ENCODE results near the gene TLR3. TPM values are rescaled to one million over a fixed set of nuclear protein-coding genes. Genes with fewer than 3 reads are reported as not detected.
A peak's percentile ranks its signal among the peaks of the same experiment; 100 is the strongest.

TLR3 gene
- total RNA-seq, 3 donors from 2014 or later (not counting 1 experiment from before 2014, with no cell fraction given), result 4.9 to 9.5 (median 8.3) TPM

DNA sequence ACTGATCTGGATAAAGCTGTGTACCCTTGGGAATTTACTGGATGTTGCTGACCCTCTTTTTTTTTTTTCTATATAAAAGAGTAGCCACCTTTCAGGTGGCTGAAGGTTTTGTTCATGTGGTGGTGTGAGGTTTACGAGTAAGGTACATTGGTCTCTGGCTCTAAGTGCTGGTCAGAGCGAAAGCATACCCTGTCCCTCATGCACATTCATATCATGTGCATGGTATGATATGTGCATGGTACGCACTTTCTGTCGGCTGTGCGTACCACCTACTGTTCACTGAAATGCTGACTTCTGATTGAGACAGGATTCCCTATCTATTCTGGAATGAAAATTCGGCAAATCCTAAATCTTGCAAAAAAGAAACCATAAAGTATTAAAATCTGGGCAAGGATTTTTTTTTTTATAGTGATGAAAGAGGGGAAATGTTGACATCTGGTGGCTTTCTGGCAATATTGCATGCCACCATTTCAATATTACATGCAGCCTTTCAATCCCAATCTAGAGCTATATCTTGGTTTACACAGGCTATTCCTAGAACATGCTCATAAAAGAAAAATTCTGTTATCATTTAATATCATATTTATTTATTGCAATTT lies 68.3 kb downstream of the TLR3 start:
- intact Hi-C loops (cut with micrococcal nuclease), result no loop called here
- no peaks in the 10 kb centered on the region for H3K9me3 Mint-ChIP-seq

More for the DNA sequence above, 68.3 kb downstream of the TLR3 start:
- no peak overlapping the region for H3K4me3 ChIP-seq (ENCODE audit: low read length)
- no peaks in the 10 kb centered on the region for H3K9me3 ChIP-seq (ENCODE audit: control insufficient read depth, insufficient read depth, low read length)
- Mint-ChIP-seq H3K27ac (no peak overlapping the region), H3K4me3 (no peak overlapping the region), H3K4me1 (no peaks in the 10 kb centered on the region), H3K36me3 (no peaks in the 10 kb centered on the region), H3K27me3 (ENCODE audit: low read depth in 2 of 2) (peaks cover 19 to 21% of the 10 kb centered on the region in 2 donors)
- WGBS (ENCODE audit: insufficient coverage), result 67% methylated on average over 6 of the region's 6 CpGs
- H3K4me1 ChIP-seq (ENCODE audit: control insufficient read depth, insufficient read depth, low read length), result no peaks in the 10 kb centered on the region
- no peak overlapping the region for H3K27ac ChIP-seq (ENCODE audit: low read length)
- no peaks in the 10 kb centered on the region for H3K36me3 ChIP-seq (ENCODE audit: control insufficient read depth, insufficient read depth, low read length)
- peak in 1 of 3 donors; percentile 41 for ATAC-seq
- H3K27me3 ChIP-seq (ENCODE audit: control insufficient read depth, insufficient read depth, low read length), result no peaks in the 10 kb centered on the region
- DNase-seq, result peak in 1 of 2 donors; percentile 32
- TF ChIP-seq, protein P1, sequence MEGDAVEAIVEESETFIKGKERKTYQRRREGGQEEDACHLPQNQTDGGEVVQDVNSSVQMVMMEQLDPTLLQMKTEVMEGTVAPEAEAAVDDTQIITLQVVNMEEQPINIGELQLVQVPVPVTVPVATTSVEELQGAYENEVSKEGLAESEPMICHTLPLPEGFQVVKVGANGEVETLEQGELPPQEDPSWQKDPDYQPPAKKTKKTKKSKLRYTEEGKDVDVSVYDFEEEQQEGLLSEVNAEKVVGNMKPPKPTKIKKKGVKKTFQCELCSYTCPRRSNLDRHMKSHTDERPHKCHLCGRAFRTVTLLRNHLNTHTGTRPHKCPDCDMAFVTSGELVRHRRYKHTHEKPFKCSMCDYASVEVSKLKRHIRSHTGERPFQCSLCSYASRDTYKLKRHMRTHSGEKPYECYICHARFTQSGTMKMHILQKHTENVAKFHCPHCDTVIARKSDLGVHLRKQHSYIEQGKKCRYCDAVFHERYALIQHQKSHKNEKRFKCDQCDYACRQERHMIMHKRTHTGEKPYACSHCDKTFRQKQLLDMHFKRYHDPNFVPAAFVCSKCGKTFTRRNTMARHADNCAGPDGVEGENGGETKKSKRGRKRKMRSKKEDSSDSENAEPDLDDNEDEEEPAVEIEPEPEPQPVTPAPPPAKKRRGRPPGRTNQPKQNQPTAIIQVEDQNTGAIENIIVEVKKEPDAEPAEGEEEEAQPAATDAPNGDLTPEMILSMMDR (IDR thresholded peaks at IDR 0.05), result peak; percentile 22

Other genes starting within 250 kb of the TLR3 start
- gene FAM149A, start 35.5 kb downstream of the TLR3 start, total RNA-seq, result under 1 TPM in 1 of 3 donors, not detected in 2; 0.33 TPM
- gene CYP4V2, start 122.4 kb downstream of the TLR3 start, total RNA-seq, result 10 to 100 TPM; 27.9 to 32.5 (median 31.7) TPM
- 1 to 10 TPM in 2 of 3 donors, under 1 TPM in 1; 0.95 to 3.1 (median 1.6) TPM for gene KLKB1, start 158.4 kb downstream of the TLR3 start, total RNA-seq
- gene F11, start 197.0 kb downstream of the TLR3 start, total RNA-seq, result 1 to 10 TPM in 1 of 3 donors, under 1 TPM in 1, not detected in 1; 0.68 to 1.1 TPM